Limb (tissue), 2 donors: ENCODE results near the gene RPL7L1.
A peak's percentile ranks its signal among the peaks of the same experiment; 100 is the strongest.
"Not testable (repeated sequence)": the region's sequence is repeated elsewhere in the genome, so short reads cannot be mapped to it uniquely, and the experiment has no call there.

Experiments
- DNase-seq, 2 donors: peaks; one replicate each; pipeline ENCODE4 v3.0.0-alpha.2; 2016; ENCODE audit errors: extremely low spot score in 2 of 2

The RPL7L1 gene

DNA sequence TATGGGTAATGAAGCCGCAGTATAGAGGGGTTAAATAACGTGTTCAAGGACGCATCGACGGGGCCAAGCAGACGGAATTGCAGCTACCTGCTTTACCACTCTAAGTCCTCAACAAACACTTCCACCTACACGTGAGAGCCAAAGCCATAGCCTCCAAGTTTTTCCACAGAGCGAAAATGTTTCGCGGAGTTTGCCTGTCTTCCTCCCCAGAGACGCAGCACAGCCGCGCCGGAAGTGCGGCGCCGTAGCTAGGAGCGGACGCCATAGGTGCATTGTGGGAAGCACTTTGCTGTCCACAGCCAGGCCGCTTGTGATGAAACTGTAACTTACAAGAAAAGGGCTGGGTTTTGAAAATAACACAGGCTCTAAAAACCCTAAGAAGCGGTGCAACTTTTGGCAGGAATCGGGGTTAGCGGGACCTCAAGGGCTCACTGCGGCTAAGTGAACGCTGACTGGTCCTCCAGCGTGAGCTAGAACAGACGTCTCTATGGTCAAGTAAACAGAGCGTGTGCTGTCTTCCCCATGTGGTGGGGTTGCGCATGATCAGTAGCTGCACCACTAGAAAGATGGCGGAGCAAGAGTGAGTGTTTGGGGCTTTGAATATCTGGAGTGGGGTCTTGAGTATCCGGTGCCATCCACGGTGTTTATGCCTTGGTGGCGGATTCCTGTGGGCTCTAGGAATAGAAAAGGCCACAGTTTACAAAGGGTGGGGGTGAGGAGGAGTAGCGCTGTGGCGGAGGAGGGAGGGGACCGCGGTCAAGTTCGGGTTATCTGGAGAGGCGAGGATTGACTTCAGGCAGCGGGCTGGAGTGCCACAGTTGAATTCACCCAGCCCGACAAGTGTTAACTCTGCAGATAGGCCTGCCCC lies at the start of gene RPL7L1:
RPL7L1 (plus strand) TSS at position 245 of the 868 bp plus-strand sequence; CDS start at position 540, 295 bp downstream.
- DNase-seq: peak; percentile 88 to 93

DNA sequence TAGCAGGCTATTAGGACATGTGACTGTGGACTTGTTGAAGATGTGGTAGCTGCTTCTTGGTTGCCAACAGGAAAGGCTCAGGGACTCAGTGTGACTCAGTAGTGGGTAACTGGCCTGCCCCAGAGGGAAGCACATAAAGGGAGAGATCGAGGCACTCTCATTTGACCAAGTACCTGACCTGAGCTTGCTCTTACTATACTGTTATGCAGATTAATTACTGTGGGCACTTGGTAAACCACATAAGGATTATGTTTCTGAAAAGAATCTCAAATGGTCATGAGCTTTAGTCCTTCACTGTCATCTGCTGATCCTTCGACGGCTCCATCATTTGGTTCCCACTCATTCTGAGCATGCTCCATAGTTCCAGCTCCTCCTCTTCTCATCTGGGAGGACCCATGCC lies 48.2 kb upstream of the RPL7L1 start:
- no peak for DNase-seq

DNA sequence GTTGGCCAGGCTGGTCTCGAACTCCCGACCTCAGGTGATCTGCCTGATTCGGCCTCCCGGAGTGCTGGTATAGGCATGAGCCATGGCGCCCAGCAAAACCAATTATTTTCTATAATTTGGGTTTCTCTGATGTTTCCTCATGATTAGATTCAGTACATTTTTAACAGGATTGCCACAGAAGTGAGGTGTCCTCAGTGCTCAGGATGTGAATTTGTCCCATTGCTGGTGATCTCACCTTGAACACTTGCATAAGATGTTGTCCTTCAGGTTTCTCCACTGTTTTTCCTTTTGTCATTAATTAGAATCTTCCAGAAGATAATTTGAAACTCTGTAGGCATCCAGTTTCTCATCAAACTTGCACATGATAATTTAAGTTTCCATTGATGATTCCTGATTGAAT lies 45.4 kb upstream of the RPL7L1 start:
- no peak for DNase-seq

DNA sequence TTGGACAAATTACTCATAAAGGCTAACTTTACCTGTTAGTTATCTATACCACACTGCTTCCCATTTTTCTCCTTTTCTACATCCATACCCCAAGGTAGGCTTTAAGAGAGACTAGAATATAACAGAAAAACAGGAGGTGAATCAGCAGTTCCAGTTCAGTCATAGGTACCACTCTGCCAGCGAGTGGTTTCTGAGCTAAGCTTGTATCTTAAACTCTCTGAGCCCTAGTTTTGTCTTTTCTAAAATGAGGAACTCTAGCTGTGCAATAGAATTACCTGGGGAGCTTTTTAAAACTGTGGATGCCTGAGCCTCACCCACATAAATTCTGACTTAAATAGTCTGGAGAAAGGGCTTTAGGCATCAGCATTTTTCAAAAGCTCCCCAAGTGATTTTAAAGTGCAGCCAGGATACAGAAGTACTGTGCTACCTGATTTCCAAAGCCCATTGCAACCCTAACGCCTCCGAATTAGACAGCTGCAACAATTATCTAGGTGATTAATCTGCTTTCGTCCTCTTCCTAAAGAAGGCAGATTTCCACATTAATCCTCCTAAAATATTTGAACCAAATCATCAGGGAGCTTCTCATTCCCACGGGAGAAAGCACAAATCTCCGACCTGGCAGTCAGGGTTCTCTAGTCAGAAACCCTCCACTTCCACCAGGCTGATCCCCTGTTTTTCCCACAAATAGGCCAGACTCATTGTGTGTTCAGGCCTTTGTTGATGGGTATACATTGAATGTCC lies 37.4 kb upstream of the RPL7L1 start:
- no peak for DNase-seq

DNA sequence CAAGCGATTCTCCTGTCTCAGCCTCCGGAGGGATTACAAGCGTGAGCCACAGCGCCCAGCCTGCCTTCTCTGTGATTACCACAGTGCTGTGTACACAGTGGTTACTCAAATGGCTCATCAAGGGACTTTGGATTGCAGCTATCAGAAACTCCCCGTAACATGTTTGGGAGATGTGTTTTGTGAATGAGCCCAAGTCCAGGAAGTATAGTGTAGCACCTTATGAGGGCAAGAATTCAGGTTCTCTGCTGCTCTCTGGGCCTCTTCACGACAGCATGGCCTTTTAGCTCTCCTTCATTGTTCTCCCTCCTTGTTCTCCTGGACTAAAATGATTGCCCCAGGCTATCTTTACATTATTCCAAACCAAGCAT lies 34.1 kb upstream of the RPL7L1 start:
- DNase-seq: no peak

DNA sequence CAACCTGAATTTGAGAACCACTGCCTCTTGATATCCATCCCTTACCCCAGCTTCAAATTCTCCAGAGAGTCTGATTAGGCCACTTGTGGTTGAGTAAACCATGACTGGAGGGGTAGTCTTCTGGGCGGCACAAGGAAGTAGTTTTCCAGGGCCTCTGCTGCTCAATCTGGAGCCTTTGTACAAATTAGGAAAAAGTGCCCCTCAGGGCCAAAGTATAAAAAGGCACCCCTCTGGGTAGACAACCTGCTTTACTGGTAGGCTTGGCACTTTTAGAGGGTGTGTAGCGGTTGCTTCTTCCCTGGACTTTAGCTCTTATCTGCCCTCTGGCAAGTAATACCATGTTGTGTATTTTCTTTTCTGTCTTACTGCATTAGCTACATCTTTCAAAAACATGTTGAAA lies 32.9 kb upstream of the RPL7L1 start:
- no peak for DNase-seq

DNA sequence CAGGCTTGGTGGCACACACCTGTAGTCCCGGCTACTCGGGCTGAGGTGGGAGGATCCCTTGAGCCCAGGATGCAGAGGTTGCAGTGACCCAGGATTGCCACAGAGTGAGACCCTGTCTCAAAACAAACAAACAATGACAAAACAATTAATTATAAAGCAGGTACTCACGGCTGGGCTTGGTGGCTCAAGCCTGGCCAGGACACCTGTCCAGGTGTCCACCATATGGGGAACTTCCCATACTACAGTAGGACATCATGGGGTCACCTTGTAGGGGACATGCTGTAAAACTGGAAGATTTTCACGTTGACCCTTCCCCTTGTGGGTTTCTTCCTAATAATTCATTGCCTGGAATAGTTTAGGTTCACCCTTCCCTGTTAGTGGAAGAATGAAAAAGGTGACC lies 30.7 kb upstream of the RPL7L1 start:
- no peak for DNase-seq

DNA sequence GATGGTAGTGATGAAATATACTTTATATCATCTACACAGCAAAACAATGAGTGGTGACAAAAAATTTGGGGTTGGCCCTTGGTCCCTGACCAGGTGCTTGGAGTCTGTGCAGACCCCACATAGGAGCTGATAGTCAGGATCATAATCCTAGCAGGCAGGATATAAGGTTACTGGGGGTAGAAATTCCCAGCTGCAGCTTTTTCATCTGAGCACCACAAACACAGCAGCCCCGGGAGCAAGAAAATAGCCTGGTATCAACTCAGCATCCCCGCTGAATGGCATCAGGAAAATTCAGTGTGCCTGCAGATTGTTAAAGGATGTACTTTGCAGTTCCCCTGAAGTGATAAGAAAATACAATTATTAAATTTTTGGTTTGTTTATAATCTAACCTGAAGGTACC lies 27.8 kb upstream of the RPL7L1 start:
- DNase-seq: no peak

DNA sequence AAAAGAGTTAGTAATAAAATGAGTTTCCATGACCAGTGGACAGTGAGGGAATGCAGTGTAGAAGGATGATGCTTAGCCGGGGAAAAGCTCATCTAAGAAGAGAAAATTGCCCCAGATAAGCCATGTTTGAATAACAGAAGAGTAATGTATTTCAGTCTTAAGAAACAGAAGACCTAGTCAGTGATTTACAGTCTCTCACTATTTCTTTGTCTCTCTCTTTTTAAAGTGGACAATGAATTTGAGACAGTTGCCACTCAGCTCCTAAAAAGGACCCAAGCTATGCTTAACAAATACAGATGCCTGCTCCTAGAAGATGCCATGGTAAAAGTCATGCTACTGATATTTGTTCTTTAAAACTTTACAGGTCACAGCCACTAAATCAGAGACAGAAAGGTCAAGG lies 19.4 kb upstream of the RPL7L1 start:
- no peak for DNase-seq

DNA sequence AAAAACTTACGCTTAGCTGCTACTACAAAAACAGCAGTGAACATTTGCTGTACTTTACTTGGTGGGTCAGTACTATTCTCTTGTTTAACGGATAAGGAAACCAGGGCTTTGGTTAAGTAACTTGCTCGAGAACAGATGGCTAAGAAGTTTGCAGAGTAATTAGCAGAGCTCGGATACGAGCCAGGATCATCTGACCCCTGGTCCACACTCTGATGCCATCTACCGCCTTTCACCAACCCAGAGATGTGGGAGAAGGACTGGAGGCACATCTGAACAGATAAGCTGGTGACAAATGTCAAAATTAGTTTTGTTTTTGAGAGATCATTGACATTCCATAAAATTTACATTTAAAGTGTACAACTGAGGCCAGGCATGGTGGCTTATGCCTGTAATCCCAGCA lies 18.9 kb upstream of the RPL7L1 start:
- DNase-seq: no peak

DNA sequence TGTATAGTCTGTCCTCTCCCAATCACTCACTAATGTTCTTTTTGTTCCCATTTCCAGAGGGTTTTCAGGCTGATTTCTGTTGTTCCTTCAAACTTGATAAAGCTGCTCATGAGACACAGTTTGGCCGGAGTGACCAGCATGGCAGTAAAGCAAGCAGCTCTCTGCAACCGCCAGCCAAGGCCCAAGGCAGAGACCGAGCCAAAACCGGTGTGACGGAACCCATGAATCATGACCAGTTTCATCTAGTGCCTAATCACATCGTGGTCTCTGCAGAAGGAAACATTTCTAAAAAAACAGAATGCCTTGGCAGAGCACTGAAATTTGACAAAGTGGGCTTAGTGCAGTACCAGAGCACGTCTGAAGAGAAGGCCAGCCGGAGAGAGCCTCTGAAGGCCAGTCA lies 14.8 kb upstream of the RPL7L1 start:
- no peak for DNase-seq

DNA sequence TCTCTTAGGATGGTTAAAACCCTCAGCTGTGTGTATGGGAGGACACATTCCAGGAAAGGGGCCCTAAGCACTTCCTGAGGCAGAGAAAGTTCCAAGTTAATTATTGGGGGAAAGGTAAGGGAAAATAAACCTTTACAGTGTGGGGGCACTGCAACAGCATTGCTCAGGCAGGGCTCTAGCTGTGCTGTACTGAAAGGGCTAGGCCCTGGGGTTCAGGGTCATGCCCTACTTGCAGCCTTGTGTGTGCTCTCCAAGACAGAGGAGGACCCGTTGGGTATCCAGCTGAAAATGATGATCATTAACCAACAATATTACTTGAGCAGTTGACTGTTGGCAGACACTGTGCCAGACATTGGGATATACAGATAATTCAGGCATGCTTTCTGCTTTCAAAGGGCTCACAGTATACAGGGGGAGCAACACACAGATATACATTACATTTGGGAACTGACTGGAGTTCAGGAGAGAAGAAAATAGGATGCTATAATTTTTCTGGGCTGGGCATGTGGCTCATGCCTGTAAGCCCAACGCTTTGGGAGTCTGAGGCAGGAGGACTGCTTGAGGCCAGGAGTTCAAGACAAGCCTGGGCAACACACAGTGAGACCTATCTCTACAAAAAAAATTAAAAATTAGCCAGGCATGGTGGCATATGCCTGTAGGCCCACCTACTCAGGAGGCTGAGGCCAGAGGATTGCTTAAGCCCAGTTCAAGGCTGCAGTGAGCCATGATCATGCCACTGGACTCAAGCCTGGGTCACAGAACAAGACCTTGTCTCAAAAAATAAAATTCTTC lies 9.1 kb upstream of the RPL7L1 start:
- no peak for DNase-seq

DNA sequence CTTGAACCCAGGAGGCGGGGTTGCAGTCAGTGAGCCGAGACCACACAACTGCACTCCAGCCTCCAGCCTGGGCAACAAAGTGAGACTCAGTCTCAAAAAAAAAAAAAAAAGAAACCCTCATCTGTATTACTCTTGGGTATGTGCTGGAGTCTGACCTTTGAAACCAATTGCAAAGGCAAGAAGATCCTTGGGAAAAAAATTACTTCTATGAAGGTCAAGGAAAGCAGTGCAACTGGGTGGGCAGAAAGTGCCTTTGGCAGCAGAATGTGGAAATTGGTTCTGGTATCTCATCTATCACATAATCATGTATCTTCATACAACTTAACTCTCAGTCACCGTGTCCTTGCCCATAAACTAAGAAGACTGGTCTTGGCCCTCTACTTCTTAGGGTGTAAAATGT lies 7.7 kb upstream of the RPL7L1 start:
- no peak for DNase-seq

DNA sequence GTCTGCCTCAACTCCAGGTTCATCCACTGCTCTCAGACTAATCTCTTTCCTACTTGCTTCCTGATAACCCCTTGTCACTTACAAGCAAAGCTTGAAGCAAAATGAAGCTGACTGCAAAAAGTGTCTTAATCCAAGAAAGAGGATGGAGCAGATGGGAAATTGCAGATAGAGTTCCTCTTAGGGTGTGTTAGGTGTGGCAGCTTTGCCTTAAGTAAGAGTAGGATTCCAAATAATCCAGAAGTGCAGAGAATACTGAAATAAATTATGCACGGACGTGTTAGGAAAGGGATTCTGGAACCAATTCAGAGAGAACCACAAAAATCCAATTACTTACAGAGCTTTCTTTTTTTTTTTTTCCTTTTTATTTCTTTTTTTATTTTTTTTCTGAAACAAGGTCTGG lies 6.1 kb upstream of the RPL7L1 start:
- DNase-seq: no peak

DNA sequence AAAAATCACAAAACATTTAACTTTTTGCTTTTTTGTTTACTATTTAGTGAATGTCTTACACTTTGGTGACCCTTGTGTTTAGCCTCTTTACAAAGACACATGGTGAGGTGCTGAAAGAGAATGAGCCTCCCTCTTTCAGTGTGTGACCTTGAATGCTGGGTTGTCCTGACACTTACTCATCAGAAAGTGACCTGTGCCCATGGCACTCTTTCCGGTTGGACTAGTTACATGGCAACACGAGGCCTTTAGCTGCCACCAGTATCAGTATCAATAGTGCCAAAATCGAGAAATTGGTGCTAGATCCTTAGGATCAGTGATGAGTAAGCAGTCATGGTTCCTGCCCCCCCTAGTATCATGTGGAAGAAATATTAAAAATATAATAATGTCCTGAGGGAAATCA lies 1.7 kb upstream of the RPL7L1 start:
- no peak for DNase-seq

DNA sequence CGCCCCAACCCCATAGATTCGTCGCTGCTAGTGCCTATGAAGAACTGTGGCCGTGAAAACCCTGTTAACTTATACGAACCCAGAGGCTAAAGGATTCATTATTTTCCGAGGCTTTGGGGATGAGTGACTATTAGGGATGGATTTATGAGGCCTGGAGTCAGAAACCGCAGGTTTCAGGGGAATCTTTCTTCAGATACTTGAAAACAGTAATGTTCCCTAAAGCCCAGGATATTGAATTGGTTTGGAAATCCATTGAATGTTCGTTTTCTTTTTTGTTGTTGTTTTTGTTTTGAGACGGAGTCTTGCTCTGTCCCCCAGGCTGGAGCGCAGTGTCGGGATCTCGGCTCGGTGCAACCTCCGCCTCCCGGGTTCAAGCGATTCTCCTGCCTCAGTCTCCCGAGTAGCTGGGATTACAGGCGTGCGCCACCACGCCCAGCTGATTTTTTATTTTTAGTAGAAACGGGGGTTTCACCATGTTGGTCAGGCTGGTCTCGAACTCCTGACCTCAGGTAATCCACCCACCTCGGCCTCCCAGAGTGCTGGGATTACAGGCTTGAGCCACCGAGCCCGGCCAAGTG lies 913 bp downstream of the RPL7L1 start:
- DNase-seq: not testable (repeated sequence)

DNA sequence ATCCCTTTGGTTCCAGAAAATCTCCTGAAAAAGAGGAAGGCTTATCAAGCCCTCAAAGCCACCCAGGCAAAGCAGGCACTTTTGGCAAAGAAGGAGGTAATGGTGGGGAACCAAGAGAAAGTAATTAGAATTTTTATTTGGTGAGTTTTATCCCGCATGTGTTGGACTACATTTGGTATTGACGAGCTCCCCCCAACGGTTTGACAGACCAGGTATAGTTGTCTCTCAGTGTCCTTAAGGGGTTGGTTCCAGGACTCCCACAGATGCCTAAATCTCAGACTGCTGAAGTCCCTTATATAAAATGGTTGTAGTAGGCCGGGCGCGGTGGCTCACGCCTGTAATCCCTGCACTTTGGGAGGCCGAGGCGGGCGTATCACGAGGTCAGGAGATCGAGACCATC lies 1.5 kb downstream of the RPL7L1 start:
- not testable (repeated sequence) for DNase-seq

DNA sequence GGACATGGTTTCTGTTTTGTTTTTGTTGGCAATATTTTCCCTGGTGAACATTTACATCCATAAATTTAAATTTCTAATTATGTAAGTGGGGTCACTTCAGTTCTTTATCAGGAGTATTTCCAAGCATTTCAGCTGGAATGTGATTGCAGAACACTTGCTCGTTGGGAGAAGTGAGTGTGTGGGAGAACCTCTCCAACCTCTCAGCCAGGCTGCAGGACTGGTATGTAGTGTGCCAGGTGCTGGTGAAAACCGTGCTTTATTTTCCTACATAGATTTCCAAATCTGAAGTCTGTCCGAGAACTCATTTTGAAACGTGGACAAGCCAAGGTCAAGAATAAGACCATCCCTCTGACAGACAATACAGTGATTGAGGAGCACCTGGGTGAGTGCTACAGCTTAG lies 6.3 kb downstream of the RPL7L1 start:
- DNase-seq: no peak

DNA sequence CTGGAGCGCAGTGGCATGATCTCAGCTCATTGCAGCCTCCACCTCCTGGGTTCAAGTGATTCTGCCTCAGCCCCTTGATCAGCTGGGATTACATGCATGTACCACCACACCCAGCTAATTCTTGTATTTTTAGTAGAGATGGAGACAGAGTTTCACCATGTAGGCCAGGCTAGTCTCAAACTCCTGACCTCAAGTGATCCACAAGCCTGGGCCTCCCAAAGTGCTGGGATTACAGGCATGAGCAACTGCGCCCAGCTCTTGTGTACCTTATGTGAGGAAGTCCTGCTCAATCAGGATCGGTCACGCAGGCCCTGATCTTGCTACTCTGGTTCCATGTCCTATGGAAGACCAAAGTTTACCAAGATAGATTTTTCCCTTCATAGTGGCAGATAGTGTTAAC lies 8.8 kb downstream of the RPL7L1 start:
- not testable (repeated sequence) for DNase-seq

DNA sequence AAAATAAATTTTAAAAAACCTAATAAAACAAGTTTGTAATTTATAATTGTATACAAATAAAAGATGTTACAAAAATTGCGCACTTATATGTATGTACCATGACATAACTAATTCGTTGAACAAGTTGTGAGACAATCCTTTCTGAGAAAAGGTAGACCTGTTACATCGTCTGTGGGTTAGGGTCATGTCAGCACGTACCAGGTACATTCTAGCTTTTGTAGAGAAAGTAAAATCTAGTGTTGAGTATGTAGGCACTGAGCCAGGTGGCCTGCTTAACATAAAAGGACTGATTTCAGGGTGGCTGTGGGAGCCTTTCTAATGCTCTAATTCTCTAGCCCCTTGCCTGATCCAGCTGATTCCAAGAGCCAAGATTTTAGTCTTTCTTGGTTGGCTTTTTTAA lies 10.4 kb downstream of the RPL7L1 start:
- no peak for DNase-seq

DNA sequence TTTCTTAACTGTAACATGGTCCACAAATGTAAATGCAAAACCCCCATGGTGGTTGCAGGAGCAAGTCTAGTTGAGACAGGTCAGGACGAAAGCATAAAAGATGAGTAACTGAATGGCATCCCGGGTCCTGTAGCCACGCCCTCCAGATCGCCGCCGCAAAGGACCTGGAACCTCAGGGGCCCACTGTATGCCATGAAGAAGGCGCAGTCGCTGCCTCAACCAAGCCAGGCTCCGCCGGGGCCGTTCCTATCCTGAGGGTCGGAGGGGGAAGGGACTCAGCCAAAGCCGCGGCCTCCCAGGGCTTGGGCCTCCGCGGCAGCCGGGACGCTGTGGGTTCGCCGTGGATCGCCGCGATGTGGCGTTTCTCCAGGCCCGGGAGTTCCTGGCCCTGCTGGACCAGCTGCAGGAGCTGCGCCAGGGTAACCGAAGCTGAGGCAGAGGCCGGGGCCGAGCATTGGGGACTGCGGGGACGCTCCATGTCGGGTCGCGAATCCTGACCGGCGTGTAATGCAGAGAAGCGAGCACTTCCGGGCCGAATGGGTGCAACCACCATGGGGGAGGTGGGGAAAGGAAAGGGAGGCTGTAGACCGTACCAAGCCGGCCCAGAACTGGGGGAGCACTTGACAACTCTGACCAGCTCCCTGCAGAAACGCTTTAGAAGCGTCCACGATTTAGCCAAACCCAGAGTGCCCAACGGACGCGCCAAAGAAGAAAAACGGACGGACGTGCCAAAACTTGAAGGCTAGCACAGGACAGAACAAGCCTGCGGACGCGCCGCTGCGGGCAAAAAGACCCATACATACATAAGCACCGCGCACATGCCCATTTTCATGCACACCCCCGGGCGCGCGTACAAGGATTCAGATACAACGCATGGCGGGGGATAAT lies 11.1 kb downstream of the RPL7L1 start:
- peak; percentile 94 for DNase-seq
